NCI-H1694 treated with DMSO at 0.1 percent for 48 hours (cell line): ENCODE measurements around the gene CTNND2.
"Not testable (repeated sequence)": the region's sequence is repeated elsewhere in the genome, so short reads cannot be mapped to it uniquely, and the experiment has no call there.

Source experiments
- DNase-seq: peaks from one replicate; lab custom pipeline; 2025; lab: John Stamatoyannopoulos, UW

The CTNND2 gene

DNA sequence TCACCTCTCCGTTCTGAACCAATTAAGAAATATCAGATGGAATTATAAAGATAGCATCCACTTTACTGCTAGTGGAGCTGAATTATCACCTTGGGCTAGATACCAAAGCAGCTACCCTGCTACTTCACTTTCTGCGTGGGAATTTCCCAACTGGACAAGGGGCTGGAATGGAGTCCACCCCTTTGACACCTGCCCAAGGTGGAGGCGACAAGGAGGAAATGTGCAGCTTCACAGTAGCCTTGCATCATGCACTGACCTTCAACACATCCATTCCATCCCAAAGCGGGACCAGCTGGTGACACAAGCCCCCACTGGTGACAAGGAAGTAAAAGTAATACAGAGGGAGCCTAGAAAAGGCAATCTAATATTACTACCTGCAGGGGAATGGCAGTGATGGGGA is 30.7 kb downstream of the CTNND2 start:
- no peak for DNase-seq

- no peak for DNase-seq
These were observed 35.0 kb downstream of the CTNND2 start for GRCh38 chr5:11869203-11869602.

DNA sequence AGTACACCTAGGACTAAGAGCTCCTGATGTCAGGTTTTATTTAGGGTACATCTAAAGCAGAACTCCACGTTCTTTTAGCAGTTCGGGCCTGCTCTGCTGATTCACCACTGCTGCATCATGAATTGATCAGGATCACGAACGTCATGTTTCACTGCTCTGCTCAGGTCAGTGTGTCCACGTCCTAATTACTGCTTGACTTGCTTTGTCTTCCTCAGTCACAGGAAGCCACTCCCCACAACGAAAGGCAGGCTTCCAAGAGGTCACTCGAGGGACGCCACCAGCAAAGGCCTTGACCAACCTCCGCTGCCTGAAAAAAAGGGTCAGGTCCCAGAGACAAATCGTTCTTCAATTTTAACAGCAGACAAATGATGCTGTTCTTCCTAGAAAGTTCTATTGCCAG is 40.3 kb downstream of the CTNND2 start:
- no peak for DNase-seq

DNA sequence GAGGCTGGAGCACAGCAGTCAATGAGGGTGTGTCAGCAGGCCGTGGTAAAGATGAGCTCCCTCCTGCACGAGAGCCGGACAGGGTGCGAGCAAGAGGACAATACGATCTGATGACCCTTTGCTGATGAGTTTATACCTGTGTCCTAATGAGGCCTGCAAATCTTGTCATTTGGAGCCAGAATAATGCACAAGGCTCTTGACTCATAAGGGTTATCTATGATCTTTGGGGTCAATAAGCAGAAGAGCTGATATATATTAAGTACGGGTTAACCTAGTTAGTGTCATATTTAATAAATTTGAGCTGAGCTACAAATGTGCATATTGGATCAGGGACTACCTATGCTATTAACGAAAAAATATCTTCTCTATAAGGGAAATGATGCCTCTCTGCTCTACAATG is 46.9 kb downstream of the CTNND2 start:
- no peak for DNase-seq

- DNase-seq = no peak
These were observed 49.3 kb downstream of the CTNND2 start for GRCh38 chr5:11854936-11855335.

- DNase-seq = no peak
These were observed 50.5 kb downstream of the CTNND2 start for GRCh38 chr5:11853796-11854195.

DNA sequence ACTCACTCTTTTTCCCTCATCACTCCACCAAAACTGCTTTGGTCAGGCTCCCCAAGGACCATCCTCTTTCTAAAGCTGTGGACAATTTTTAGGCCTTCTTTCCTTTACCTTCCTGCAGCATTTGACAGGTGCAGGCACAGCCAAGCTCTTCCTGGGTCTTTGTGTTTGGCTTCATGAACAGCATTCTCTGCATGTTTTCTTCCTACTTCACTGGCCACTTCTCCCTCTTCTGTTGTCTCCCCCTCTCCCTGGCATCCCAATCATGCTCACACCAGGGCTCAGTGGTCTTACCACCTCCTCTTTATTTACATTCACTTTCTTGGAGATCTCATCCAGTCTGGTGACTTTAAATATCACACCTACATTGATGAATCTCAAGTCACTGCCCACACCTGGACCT is 51.1 kb downstream of the CTNND2 start:
- no peak for DNase-seq

- DNase-seq = no peak
These were observed 51.5 kb downstream of the CTNND2 start for GRCh38 chr5:11852717-11853087.

DNA sequence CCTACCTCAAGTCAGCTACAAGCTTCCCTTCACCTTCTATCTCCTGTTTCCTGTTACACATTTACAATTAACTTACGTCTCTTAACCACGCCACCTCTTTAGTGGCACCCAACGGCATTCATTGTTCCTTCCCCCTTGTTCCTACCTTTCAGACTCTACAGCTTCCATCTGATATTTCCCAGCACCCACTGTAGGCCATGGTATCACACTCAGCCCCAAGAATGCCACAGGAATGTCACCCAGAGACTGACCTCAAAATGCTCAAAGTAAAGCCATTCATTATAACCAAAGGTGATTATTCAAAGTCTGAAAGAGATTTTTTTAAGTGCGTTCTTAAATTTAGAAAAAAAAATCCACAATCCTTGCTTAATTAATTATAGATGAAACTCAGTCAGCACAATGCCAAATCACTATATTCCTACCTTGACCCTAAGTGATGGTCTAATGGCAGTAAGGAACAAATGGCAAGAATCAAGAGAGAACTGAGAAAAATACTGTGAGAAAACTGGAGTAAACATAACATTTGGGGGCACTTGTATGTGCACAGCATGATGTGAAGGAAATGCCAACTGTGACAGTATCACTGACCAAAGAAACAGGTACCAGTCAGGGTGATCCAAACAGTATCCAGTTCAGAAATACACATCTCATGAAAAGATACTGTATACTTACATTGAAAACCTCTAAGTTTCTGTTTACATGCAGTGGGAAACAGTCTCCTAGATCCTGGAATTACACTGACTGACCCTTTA is 52.1 kb downstream of the CTNND2 start:
- DNase-seq = no peak

DNA sequence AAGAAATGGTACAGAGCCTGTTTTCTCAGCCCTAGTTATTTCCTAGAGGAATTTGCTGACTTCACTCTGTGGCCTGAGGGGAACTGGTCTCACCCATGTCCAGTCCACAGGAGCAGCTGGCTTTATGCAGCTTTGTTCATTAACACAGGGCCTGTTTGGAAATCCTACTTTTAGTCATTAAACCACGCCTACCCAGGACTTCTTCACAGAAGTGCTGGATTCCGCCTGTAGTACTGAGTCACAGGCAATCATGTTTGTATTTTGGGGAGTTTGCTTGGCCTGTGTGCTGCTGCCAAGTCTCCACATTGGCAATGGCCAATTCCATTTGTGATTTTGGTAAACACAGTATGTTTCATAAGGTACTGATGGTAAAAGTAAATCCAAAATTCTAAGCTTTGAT is 52.8 kb downstream of the CTNND2 start:
- DNase-seq = no peak

DNA sequence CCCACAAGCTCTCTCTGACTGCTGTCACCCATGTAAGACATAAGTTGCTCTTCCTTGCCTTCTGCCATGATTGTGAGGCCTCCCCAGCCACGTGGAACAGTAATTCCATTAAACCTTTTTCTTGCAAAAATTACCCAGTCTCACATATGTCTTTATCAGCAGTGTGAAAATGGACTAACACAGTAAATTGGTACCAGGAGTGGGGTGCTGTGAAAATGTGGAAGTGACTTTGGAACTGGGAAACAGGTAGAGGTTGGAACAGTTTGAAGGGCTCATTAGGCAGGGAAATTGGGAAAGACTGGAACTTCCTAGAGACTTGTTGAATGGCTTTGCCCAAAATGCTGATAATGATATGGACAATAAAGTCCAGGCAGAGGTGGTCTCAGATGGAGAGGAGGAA is 75.7 kb downstream of the CTNND2 start:
- not testable (repeated sequence) for DNase-seq

GRCh38 chr5:11822598-11822997 is 81.6 kb downstream of the CTNND2 start:
- DNase-seq = no peak

GRCh38 chr5:11815916-11816315 is 88.3 kb downstream of the CTNND2 start:
- DNase-seq = no peak

GRCh38 chr5:11815481-11815880 is 88.8 kb downstream of the CTNND2 start:
- no peak for DNase-seq

DNA sequence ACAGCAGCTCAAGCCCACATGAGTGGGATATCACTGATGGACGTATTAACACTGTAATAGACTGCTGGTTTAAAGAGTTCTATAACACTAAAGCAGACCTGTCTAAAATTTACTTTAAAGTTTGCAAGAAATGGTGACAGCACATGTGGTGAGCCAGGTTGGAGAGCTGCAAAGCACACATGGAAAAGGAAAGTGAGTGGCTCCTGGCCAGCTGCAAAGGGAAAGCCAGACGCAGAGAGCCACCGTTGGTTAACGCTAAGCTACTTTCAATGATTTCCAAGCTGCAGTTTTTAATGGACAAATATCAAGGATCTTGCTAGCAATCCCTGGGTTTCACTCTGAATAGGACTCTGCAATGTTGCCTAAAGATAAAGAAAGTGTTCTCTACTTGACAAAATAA is 89.9 kb downstream of the CTNND2 start:
- DNase-seq = no peak

GRCh38 chr5:11809407-11809806 is 94.8 kb downstream of the CTNND2 start:
- DNase-seq = no peak

GRCh38 chr5:11803436-11803835 is 100.8 kb downstream of the CTNND2 start:
- no peak for DNase-seq

GRCh38 chr5:11801061-11801460 is 103.2 kb downstream of the CTNND2 start:
- DNase-seq = no peak

GRCh38 chr5:11797132-11797531 is 107.1 kb downstream of the CTNND2 start:
- peak; percentile 49 for DNase-seq

DNA sequence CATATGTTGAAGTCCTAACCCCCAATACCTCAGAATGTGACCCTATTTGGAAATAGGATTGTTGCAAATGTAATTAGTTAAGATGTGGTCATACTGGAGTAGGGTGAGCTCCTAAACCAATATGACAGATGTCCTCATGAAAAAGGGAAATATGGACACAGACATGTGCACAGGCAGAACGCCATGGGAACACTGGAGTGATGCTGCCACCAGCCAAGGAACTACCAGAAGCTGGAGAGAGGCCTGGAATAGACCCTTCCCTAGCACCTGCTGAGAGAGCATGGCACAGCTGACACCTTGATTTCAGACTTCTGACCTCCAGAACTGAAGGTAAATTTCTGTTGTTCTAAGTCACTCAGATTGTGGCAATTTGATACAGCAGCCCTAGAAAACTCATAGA is 110.8 kb downstream of the CTNND2 start:
- no peak for DNase-seq

GRCh38 chr5:11792621-11793020 is 111.6 kb downstream of the CTNND2 start:
- no peak for DNase-seq

GRCh38 chr5:11791792-11792191 is 112.5 kb downstream of the CTNND2 start:
- DNase-seq = no peak

DNA sequence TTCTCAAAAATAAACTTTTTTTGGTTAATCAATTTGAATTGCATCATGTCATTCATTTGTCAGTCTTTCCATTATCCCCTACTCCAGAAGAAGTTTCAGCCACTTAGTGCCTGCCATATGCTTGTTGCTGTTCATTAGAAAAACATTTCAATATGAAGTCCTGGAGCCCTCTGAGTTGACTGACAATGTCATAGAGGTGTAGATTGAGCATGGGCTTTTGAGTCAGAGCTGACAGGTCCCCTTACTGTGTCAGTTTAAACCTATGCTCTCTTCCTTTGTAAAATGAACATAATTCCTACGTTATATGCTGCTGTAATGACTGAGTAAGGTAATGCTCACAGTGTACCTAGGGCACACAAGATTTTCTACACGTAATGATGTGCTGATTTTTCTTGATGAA is 114.0 kb downstream of the CTNND2 start:
- no peak for DNase-seq

GRCh38 chr5:11785771-11786352 is 118.4 kb downstream of the CTNND2 start:
- DNase-seq = no peak
